Keratinocyte (primary cell): Measurements from ENCODE around the gene SIK3.

ENCODE experiments used
- CTCF ChIP-seq, 3 experiments: IDR thresholded peaks in 1 of 3; conservative IDR thresholded peaks in 1 of 3; optimal IDR thresholded peaks in 1 of 3; 2 replicates in 2 of 3; 3 replicates in 1 of 3; pipeline versions ENCODE3 to v1.5.1; 2011; ENCODE audit warnings: low read length in 3 of 3, mild to moderate bottlenecking in 3 of 3, moderate library complexity in 2 of 3, control low read depth in 1 of 3, inconsistent platforms in 1 of 3; ENCODE audit not compliant: insufficient read depth in 2 of 3; ENCODE audit errors: extremely low read depth in 1 of 3
- EZH2 ChIP-seq: IDR thresholded peaks from one replicate; pipeline ENCODE4 v1.6.1; 2012; ENCODE audit warnings: inconsistent platforms, mild to moderate bottlenecking, low read length, moderate library complexity

- TF ChIP-seq CTCF (optimal IDR thresholded peaks at IDR 0.05 in 1 of 3, IDR thresholded peaks at IDR 0.05 in 1 of 3, conservative IDR thresholded peaks at IDR 0.05 in 1 of 3; ENCODE audit: extremely low read depth in 1 of 3, insufficient read depth in 2 of 3, low read length in 3 of 3): no peak
- TF ChIP-seq EZH2: no peak
Observed at GRCh38 chr11:116794851-116795250, 303.4 kb downstream of the SIK3 start.
